Loucy (cell line): ENCODE data around the gene C6orf120.

ENCODE experiments used
- H2AFZ ChIP-seq: fragments of 200-600 bp; sonication (generic); 2 replicates; pipeline ENCODE4 v1.6.0; 2016; ENCODE audit warnings: antibody characterized with exemption, mild to moderate bottlenecking, low read length, moderate library complexity
- H3F3A ChIP-seq: fragments of 200-600 bp; 2 replicates; pipeline ENCODE4 v1.6.0; 2016; ENCODE audit warnings: antibody characterized with exemption, low read depth, mild to moderate bottlenecking
- H3K27me3 ChIP-seq: fragments of 200-600 bp; sonication (generic); 2 replicates; pipeline ENCODE4 v1.6.1; 2014; ENCODE audit warnings: low read length, mild to moderate bottlenecking; ENCODE audit not compliant: insufficient read depth, poor library complexity, severe bottlenecking
- H3K36me3 ChIP-seq: fragments of 200-600 bp; sonication (generic); 2 replicates; pipeline ENCODE4 v1.6.1; 2016; ENCODE audit warnings: low read length; ENCODE audit not compliant: insufficient read depth
- H3K4me1 ChIP-seq: fragments of 200-600 bp; sonication (generic); 2 replicates; pipeline ENCODE4 v1.5.1; 2014; ENCODE audit warnings: low read length, mild to moderate bottlenecking; ENCODE audit not compliant: insufficient read depth, poor library complexity, severe bottlenecking
- H3K4me2 ChIP-seq: fragments of 200-600 bp; sonication (generic); 2 replicates; pipeline ENCODE4 v1.6.0; 2014; ENCODE audit warnings: antibody characterized with exemption, low read length, low read depth, mild to moderate bottlenecking; ENCODE audit not compliant: poor library complexity, severe bottlenecking
- H3K4me3 ChIP-seq: fragments of 200-600 bp; sonication (generic); 2 replicates; pipeline ENCODE4 v1.5.1; 2014; ENCODE audit warnings: low read length, mild to moderate bottlenecking, mixed read lengths; ENCODE audit not compliant: poor library complexity, severe bottlenecking
- H3K79me2 ChIP-seq: fragments of 200-600 bp; sonication (generic); 2 replicates; pipeline ENCODE4 v1.6.1; 2014; ENCODE audit warnings: low read length; ENCODE audit not compliant: insufficient read depth
- H3K9ac ChIP-seq: fragments of 200-600 bp; sonication (generic); 2 replicates; pipeline ENCODE4 v1.6.0; 2014; ENCODE audit warnings: mild to moderate bottlenecking, low read depth, low read length, moderate library complexity; ENCODE audit not compliant: poor library complexity, severe bottlenecking
- H3K9me2 ChIP-seq: fragments of 200-600 bp; sonication (generic); replicated peaks from 2 replicates; pipeline ENCODE4 v1.6.1; 2016; ENCODE audit warnings: low read depth, low read length, mixed read lengths
- H3K9me3 ChIP-seq: fragments of 200-600 bp; sonication (generic); 2 replicates; pipeline ENCODE4 v1.6.1; 2014; ENCODE audit warnings: mild to moderate bottlenecking, antibody characterized with exemption, low read length, low read depth; ENCODE audit not compliant: insufficient read depth
- H4K20me1 ChIP-seq: fragments of 200-600 bp; sonication (generic); 2 replicates; pipeline ENCODE4 v1.6.0; 2014; ENCODE audit warnings: antibody characterized with exemption, low read length, mild to moderate bottlenecking; ENCODE audit not compliant: insufficient read depth, poor library complexity, severe bottlenecking
- EZH2phosphoT487 ChIP-seq: fragments of 200-600 bp; IDR thresholded peaks from 2 replicates; pipeline ENCODE4 v1.6.1; 2018; ENCODE audit warnings: antibody characterized with exemption, mild to moderate bottlenecking, moderate library complexity, borderline replicate concordance
- TF ChIP-seq, protein P1 (sequence below): fragments of 200-600 bp; sonication (generic); conservative IDR thresholded peaks from 2 replicates; pipeline ENCODE4 v1.5.1; 2014; ENCODE audit warnings: mild to moderate bottlenecking, antibody characterized with exemption, low read length

C6orf120 gene

DNA sequence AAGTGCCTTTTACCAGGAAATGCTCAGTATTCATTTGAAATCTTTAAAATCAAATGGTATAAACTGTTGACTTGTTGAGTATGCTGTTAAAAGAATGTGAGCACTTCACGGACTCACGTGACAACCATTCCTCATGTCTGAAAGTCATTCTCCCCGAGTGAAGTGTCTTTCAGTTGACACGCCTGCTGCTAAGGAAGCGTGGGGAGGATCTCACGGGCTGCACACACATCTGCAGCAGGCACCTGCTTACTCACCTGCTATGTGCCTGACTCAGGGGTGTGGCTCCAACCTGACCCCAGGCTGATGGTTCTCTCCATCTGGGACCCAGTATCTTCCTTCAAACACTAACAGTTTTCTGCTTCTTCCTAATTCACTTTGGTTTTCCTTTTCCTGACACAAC lies 32.8 kb upstream of the C6orf120 start:
- H3K4me3 ChIP-seq, result no peak overlapping the region
- no peak overlapping the region for H3K4me2 ChIP-seq
- H3F3A ChIP-seq, result no peaks in the 10 kb centered on the region
- no peak overlapping the region for H2AFZ ChIP-seq
- no peaks in the 10 kb centered on the region for H3K9me3 ChIP-seq
- no peaks in the 10 kb centered on the region for H3K36me3 ChIP-seq
- no peaks in the 10 kb centered on the region for H3K27me3 ChIP-seq
- H3K79me2 ChIP-seq, result no peaks in the 10 kb centered on the region
- H4K20me1 ChIP-seq, result no peaks in the 10 kb centered on the region
- TF ChIP-seq EZH2phosphoT487, result no peak
- TF ChIP-seq, protein P1, sequence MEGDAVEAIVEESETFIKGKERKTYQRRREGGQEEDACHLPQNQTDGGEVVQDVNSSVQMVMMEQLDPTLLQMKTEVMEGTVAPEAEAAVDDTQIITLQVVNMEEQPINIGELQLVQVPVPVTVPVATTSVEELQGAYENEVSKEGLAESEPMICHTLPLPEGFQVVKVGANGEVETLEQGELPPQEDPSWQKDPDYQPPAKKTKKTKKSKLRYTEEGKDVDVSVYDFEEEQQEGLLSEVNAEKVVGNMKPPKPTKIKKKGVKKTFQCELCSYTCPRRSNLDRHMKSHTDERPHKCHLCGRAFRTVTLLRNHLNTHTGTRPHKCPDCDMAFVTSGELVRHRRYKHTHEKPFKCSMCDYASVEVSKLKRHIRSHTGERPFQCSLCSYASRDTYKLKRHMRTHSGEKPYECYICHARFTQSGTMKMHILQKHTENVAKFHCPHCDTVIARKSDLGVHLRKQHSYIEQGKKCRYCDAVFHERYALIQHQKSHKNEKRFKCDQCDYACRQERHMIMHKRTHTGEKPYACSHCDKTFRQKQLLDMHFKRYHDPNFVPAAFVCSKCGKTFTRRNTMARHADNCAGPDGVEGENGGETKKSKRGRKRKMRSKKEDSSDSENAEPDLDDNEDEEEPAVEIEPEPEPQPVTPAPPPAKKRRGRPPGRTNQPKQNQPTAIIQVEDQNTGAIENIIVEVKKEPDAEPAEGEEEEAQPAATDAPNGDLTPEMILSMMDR, result no peak
- H3K9ac ChIP-seq, result no peak overlapping the region
- H3K4me1 ChIP-seq, result peaks cover 4% of the 10 kb centered on the region
- H3K9me2 ChIP-seq, result no peaks in the 10 kb centered on the region

DNA sequence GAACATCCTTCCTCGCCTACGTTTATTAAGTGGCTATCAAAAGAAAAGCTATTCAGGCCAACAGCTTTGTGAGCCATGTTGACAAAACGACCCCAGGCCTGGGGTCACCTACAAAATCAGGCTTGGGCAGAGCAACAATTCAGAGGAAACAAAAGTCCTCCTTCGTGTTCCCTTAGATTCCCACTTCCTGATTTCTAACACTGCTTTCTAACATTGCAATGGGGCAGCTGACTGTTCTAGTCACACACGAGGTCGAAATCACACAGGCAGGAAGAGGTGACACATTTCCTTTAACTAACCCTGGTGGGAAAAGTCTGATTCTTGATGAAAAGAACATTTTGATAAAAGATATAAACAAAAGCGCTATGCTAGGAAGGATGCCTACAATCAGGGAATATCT lies 32.0 kb upstream of the C6orf120 start:
- TF ChIP-seq EZH2phosphoT487, result no peak
- TF ChIP-seq, protein P1, result no peak
- no peaks in the 10 kb centered on the region for H3F3A ChIP-seq
- peaks cover 4% of the 10 kb centered on the region for H3K4me1 ChIP-seq
- H3K9me3 ChIP-seq, result no peaks in the 10 kb centered on the region
- H4K20me1 ChIP-seq, result no peaks in the 10 kb centered on the region
- no peaks in the 10 kb centered on the region for H3K79me2 ChIP-seq
- no peak overlapping the region for H3K9ac ChIP-seq
- H2AFZ ChIP-seq, result no peak overlapping the region
- H3K4me2 ChIP-seq, result no peak overlapping the region
- H3K27me3 ChIP-seq, result no peaks in the 10 kb centered on the region
- no peaks in the 10 kb centered on the region for H3K9me2 ChIP-seq
- no peak overlapping the region for H3K4me3 ChIP-seq
- H3K36me3 ChIP-seq, result no peaks in the 10 kb centered on the region

DNA sequence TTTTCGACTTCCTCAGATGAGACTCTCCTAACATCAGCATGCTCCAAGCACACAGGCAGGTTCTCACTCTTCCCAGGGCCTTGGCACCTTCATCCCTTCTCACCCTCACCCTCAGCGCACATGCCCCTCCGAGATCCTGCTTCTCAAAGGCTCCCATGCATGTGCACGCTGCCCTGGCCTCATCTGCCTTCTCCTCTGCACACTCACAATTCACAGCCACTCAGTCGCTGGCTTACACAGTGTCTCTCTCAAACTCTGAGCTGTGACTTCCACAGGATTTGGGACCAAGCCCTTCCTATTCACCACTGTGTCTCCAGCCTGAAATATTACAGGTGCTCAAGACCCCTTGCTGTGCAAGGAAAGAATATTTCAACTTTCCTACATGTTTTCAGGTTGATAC lies 30.4 kb upstream of the C6orf120 start:
- no peaks in the 10 kb centered on the region for H3K36me3 ChIP-seq
- H3K4me1 ChIP-seq, result peaks cover 4% of the 10 kb centered on the region
- H3K79me2 ChIP-seq, result no peaks in the 10 kb centered on the region
- H3K9ac ChIP-seq, result no peak overlapping the region
- TF ChIP-seq, protein P1, result no peak
- TF ChIP-seq EZH2phosphoT487, result no peak
- no peaks in the 10 kb centered on the region for H4K20me1 ChIP-seq
- no peaks in the 10 kb centered on the region for H3K9me3 ChIP-seq
- no peak overlapping the region for H3K4me2 ChIP-seq
- no peak overlapping the region for H2AFZ ChIP-seq
- H3K27me3 ChIP-seq, result no peaks in the 10 kb centered on the region
- no peaks in the 10 kb centered on the region for H3F3A ChIP-seq
- no peaks in the 10 kb centered on the region for H3K9me2 ChIP-seq
- no peak overlapping the region for H3K4me3 ChIP-seq
